GM06990 (cell line): Measurements from ENCODE around the gene UGT2A2.

Source experiments
- DNase-seq: peaks from one replicate; pipeline ENCODE4 v3.0.0-alpha.2; 2011; ENCODE audit not compliant: insufficient read length; ENCODE audit errors: extremely low read depth
- H3K27me3 ChIP-seq: replicated peaks from 2 replicates; pipeline ENCODE4 v1.6.0; 2011; ENCODE audit warnings: low read length; ENCODE audit not compliant: control insufficient read depth, insufficient read depth
- H3K36me3 ChIP-seq: 2 replicates; pipeline ENCODE4 v1.5.1; 2011; ENCODE audit warnings: low read length; ENCODE audit not compliant: control insufficient read depth, insufficient read depth
- H3K4me3 ChIP-seq: replicated peaks from 2 replicates; pipeline ENCODE4 v1.5.1; 2011; ENCODE audit warnings: low read depth, mild to moderate bottlenecking, control low read depth, low read length
- CTCF ChIP-seq: IDR thresholded peaks from 2 replicates; pipeline ENCODE4 v1.5.1; 2011; ENCODE audit warnings: low read length, control low read depth, mild to moderate bottlenecking, inconsistent platforms; ENCODE audit not compliant: insufficient read depth, poor library complexity, severe bottlenecking

UGT2A2 gene

GRCh38 chr4:69563424-69563823 lies 76.0 kb downstream of the UGT2A2 start:
- Histone ChIP-seq H3K27me3 (no peaks in the 10 kb centered on the region), H3K4me3 (no peak overlapping the region), H3K36me3 (no peaks in the 10 kb centered on the region)
- no peak for DNase-seq
- TF ChIP-seq CTCF = no peak

GRCh38 chr4:69549651-69550050 lies 89.8 kb downstream of the UGT2A2 start:
- DNase-seq = no peak
- Histone ChIP-seq H3K4me3 (no peak overlapping the region), H3K27me3 (no peaks in the 10 kb centered on the region), H3K36me3 (no peaks in the 10 kb centered on the region)
- TF ChIP-seq CTCF = no peak

- Histone ChIP-seq H3K4me3 (no peak overlapping the region), H3K27me3 (no peaks in the 10 kb centered on the region), H3K36me3 (no peaks in the 10 kb centered on the region)
- no peak for TF ChIP-seq CTCF
- DNase-seq = no peak
Measured at GRCh38 chr4:69546134-69546765, 93.2 kb downstream of the UGT2A2 start.
